Gastroesophageal sphincter (tissue), 3 donors: ENCODE measurements around the gene OGDH.

Experiments used
- EP300 ChIP-seq: sonication (generic); formaldehyde crosslinking; IDR thresholded peaks from one replicate; pipeline ENCODE4 v1.6.1; 2017; ENCODE audit warnings: antibody characterized with exemption, mild to moderate bottlenecking
- POLR2A ChIP-seq, 2 donors: fragments of 450-650 bp; IDR thresholded peaks; one replicate each; pipeline ENCODE4 v1.6.1; 2017; ENCODE audit warnings: antibody characterized with exemption in 2 of 2, mild to moderate bottlenecking in 2 of 2, moderate library complexity in 1 of 2
- POLR2AphosphoS5 ChIP-seq: sonication (generic); formaldehyde crosslinking; IDR thresholded peaks from one replicate; pipeline ENCODE4 v1.6.1; 2017; ENCODE audit warnings: antibody characterized with exemption
- TF ChIP-seq, protein P1 (sequence below), 4 experiments: fragments of 200-600 bp in 2 of 4; fragments of 450-650 bp in 2 of 4; sonication (generic) in 1 of 4; IDR thresholded peaks; one replicate each; pipeline ENCODE4 v1.5.1; 2017 to 2019; ENCODE audit warnings: antibody characterized with exemption in 4 of 4, mild to moderate bottlenecking in 2 of 4, moderate library complexity in 2 of 4

DNA sequence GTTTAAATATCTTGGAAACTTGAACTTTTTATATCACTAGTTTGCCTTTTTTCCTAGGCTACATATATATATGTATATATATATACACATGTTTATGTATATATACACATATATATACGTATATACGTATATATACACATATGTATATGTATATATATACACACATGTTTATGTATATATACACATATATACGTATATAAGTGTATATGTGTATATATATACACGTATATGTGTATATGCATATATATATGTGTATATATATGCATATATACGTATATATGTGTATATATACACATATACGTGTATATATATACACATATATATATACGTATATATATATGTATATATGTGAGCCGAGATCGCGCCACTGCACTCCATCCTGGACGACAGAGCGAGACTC lies 10.1 kb downstream of the OGDH start:
- TF ChIP-seq, protein P1, sequence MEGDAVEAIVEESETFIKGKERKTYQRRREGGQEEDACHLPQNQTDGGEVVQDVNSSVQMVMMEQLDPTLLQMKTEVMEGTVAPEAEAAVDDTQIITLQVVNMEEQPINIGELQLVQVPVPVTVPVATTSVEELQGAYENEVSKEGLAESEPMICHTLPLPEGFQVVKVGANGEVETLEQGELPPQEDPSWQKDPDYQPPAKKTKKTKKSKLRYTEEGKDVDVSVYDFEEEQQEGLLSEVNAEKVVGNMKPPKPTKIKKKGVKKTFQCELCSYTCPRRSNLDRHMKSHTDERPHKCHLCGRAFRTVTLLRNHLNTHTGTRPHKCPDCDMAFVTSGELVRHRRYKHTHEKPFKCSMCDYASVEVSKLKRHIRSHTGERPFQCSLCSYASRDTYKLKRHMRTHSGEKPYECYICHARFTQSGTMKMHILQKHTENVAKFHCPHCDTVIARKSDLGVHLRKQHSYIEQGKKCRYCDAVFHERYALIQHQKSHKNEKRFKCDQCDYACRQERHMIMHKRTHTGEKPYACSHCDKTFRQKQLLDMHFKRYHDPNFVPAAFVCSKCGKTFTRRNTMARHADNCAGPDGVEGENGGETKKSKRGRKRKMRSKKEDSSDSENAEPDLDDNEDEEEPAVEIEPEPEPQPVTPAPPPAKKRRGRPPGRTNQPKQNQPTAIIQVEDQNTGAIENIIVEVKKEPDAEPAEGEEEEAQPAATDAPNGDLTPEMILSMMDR (IDR thresholded peaks at IDR 0.05): no peak
- TF ChIP-seq POLR2AphosphoS5 (no peak), POLR2A (IDR thresholded peaks at IDR 0.05) (no peak), EP300 (no peak)
